Loucy (cell line): Measurements from ENCODE around the gene CUX1.

ENCODE experiments used
- H2AFZ ChIP-seq: fragments of 200-600 bp; sonication (generic); 2 replicates; pipeline ENCODE4 v1.6.0; 2016; ENCODE audit warnings: antibody characterized with exemption, mild to moderate bottlenecking, low read length, moderate library complexity
- H3F3A ChIP-seq: fragments of 200-600 bp; 2 replicates; pipeline ENCODE4 v1.6.0; 2016; ENCODE audit warnings: antibody characterized with exemption, low read depth, mild to moderate bottlenecking
- H3K27me3 ChIP-seq: fragments of 200-600 bp; sonication (generic); 2 replicates; pipeline ENCODE4 v1.6.1; 2014; ENCODE audit warnings: low read length, mild to moderate bottlenecking; ENCODE audit not compliant: insufficient read depth, poor library complexity, severe bottlenecking
- H3K36me3 ChIP-seq: fragments of 200-600 bp; sonication (generic); 2 replicates; pipeline ENCODE4 v1.6.1; 2016; ENCODE audit warnings: low read length; ENCODE audit not compliant: insufficient read depth
- H3K4me1 ChIP-seq: fragments of 200-600 bp; sonication (generic); 2 replicates; pipeline ENCODE4 v1.5.1; 2014; ENCODE audit warnings: low read length, mild to moderate bottlenecking; ENCODE audit not compliant: insufficient read depth, poor library complexity, severe bottlenecking
- H3K4me2 ChIP-seq: fragments of 200-600 bp; sonication (generic); 2 replicates; pipeline ENCODE4 v1.6.0; 2014; ENCODE audit warnings: antibody characterized with exemption, low read length, low read depth, mild to moderate bottlenecking; ENCODE audit not compliant: poor library complexity, severe bottlenecking
- H3K4me3 ChIP-seq: fragments of 200-600 bp; sonication (generic); 2 replicates; pipeline ENCODE4 v1.5.1; 2014; ENCODE audit warnings: low read length, mild to moderate bottlenecking, mixed read lengths; ENCODE audit not compliant: poor library complexity, severe bottlenecking
- H3K79me2 ChIP-seq: fragments of 200-600 bp; sonication (generic); 2 replicates; pipeline ENCODE4 v1.6.1; 2014; ENCODE audit warnings: low read length; ENCODE audit not compliant: insufficient read depth
- H3K9ac ChIP-seq: fragments of 200-600 bp; sonication (generic); 2 replicates; pipeline ENCODE4 v1.6.0; 2014; ENCODE audit warnings: mild to moderate bottlenecking, low read depth, low read length, moderate library complexity; ENCODE audit not compliant: poor library complexity, severe bottlenecking
- H3K9me2 ChIP-seq: fragments of 200-600 bp; sonication (generic); replicated peaks from 2 replicates; pipeline ENCODE4 v1.6.1; 2016; ENCODE audit warnings: low read depth, low read length, mixed read lengths
- H3K9me3 ChIP-seq: fragments of 200-600 bp; sonication (generic); 2 replicates; pipeline ENCODE4 v1.6.1; 2014; ENCODE audit warnings: mild to moderate bottlenecking, antibody characterized with exemption, low read length, low read depth; ENCODE audit not compliant: insufficient read depth
- H4K20me1 ChIP-seq: fragments of 200-600 bp; sonication (generic); 2 replicates; pipeline ENCODE4 v1.6.0; 2014; ENCODE audit warnings: antibody characterized with exemption, low read length, mild to moderate bottlenecking; ENCODE audit not compliant: insufficient read depth, poor library complexity, severe bottlenecking
- CTCF ChIP-seq: fragments of 200-600 bp; sonication (generic); conservative IDR thresholded peaks from 2 replicates; pipeline ENCODE4 v1.5.1; 2014; ENCODE audit warnings: mild to moderate bottlenecking, antibody characterized with exemption, low read length
- EZH2phosphoT487 ChIP-seq: fragments of 200-600 bp; IDR thresholded peaks from 2 replicates; pipeline ENCODE4 v1.6.1; 2018; ENCODE audit warnings: antibody characterized with exemption, mild to moderate bottlenecking, moderate library complexity, borderline replicate concordance

CUX1 gene

GRCh38 chr7:102115931-102116330 lies 298.5 kb downstream of the CUX1 start:
- H3F3A ChIP-seq: no peaks in the 10 kb centered on the region
- H3K9me2 ChIP-seq: no peaks in the 10 kb centered on the region
- no peak overlapping the region for H3K9ac ChIP-seq
- H3K36me3 ChIP-seq: peaks cover 59% of the 10 kb centered on the region
- no peaks in the 10 kb centered on the region for H3K27me3 ChIP-seq
- H4K20me1 ChIP-seq: no peaks in the 10 kb centered on the region
- H2AFZ ChIP-seq: no peak overlapping the region
- no peaks in the 10 kb centered on the region for H3K79me2 ChIP-seq
- no peak overlapping the region for H3K4me3 ChIP-seq
- H3K4me1 ChIP-seq: no peaks in the 10 kb centered on the region
- TF ChIP-seq EZH2phosphoT487 (no peak), CTCF (no peak)
- no peaks in the 10 kb centered on the region for H3K9me3 ChIP-seq
- H3K4me2 ChIP-seq: no peak overlapping the region

- Histone ChIP-seq H4K20me1 (no peaks in the 10 kb centered on the region), H3K9me3 (no peaks in the 10 kb centered on the region), H3K79me2 (no peaks in the 10 kb centered on the region), H2AFZ (no peak overlapping the region), H3K4me3 (no peak overlapping the region), H3K27me3 (no peaks in the 10 kb centered on the region), H3K4me2 (no peak overlapping the region), H3K36me3 (peaks cover 50% of the 10 kb centered on the region; the same call in 1 of the 2 replicates), H3K4me1 (peaks cover 13% of the 10 kb centered on the region), H3K9me2 (no peaks in the 10 kb centered on the region), H3K9ac (no peak overlapping the region), H3F3A (no peaks in the 10 kb centered on the region)
- TF ChIP-seq EZH2phosphoT487 (no peak), CTCF (no peak)
Observed at GRCh38 chr7:102117743-102118142, 300.3 kb downstream of the CUX1 start.

- H3F3A ChIP-seq: no peaks in the 10 kb centered on the region
- H3K4me2 ChIP-seq: no peak overlapping the region
- no peaks in the 10 kb centered on the region for H4K20me1 ChIP-seq
- no peaks in the 10 kb centered on the region for H3K9me3 ChIP-seq
- H3K9ac ChIP-seq: no peak overlapping the region
- H3K4me3 ChIP-seq: no peak overlapping the region
- H3K27me3 ChIP-seq: no peaks in the 10 kb centered on the region
- no peaks in the 10 kb centered on the region for H3K79me2 ChIP-seq
- no peak overlapping the region for H2AFZ ChIP-seq
- no peaks in the 10 kb centered on the region for H3K9me2 ChIP-seq
- TF ChIP-seq CTCF (no peak), EZH2phosphoT487 (no peak)
- H3K4me1 ChIP-seq: peaks cover 13% of the 10 kb centered on the region
- H3K36me3 ChIP-seq: peaks cover 50% of the 10 kb centered on the region; the same call in 1 of the 2 replicates
Observed at GRCh38 chr7:102119213-102119651, 301.8 kb downstream of the CUX1 start.
